HepG2 (cell line): ENCODE measurements around the gene DPYSL3. TPM values are rescaled to one million over a fixed set of nuclear protein-coding genes. Genes with fewer than 3 reads are reported as not detected.

Experiments
- ATAC-seq: fragments of 200-7000 bp; cut with Tn5 transposase; 3 replicates; pipeline ENCODE4 v1.9.1; 2020; ENCODE audit warnings: mild to moderate bottlenecking, moderate library complexity
- BruUV-seq: library from RNA; stranded (reverse); fragments of 400-500 nt; replicated peaks from 2 replicates; lab custom pipeline; 2021; lab: Mats Ljungman, UMichigan
- CTCF ChIA-PET: fragments of 300-600 bp; formaldehyde crosslinking; extraction: SDS; loops from one replicate; lab custom pipeline; 2021; ENCODE audit warnings: low total read pairs, inconsistent platforms, low intra/inter-chr PET ratio; lab: Yijun Ruan, JAX
- POLR2A ChIA-PET: fragments of 350-600 bp; sonication (Branson Sonifier 250); formaldehyde crosslinking; loops from one replicate; lab custom pipeline; 2020; ENCODE audit warnings: antibody characterized with exemption, inconsistent platforms; lab: Yijun Ruan, JAX
- DNase-seq: peaks from one replicate; pipeline ENCODE4 v3.0.0-alpha.2; 2015; ENCODE audit warnings: low spot score
- FAIRE-seq: peaks from 3 replicates; lab custom pipeline; 2011; peaks lifted over from hg19 to GRCh38; lab: Jason Lieb, UNC
- H2AFZ ChIP-seq: one replicate; pipeline ENCODE4 v1.6.1; 2011; ENCODE audit warnings: low read length, inconsistent platforms
- H3K27ac ChIP-seq: fragments of 300-600 bp; 3 replicates; pipeline ENCODE4 v1.8.0; 2011; ENCODE audit warnings: mixed run types, mild to moderate bottlenecking, mixed read lengths, low read length, inconsistent platforms; ENCODE audit not compliant: insufficient read depth; ENCODE audit errors: extremely low read length
- H3K27me3 ChIP-seq, 2 experiments: fragments of 200-600 bp in 1 of 2; 2 replicates in 1 of 2; 3 replicates in 1 of 2; pipeline versions ENCODE4 v1.6.0 to v1.8.0; 2011; ENCODE audit warnings: low read length in 2 of 2, mild to moderate bottlenecking in 2 of 2, moderate library complexity in 2 of 2, inconsistent platforms in 1 of 2; ENCODE audit not compliant: insufficient read depth in 2 of 2, control insufficient read depth in 1 of 2
- H3K36me3 ChIP-seq, 2 experiments: fragments of 200-600 bp in 1 of 2; replicated peaks in 1 of 2; 2 replicates in 1 of 2; 3 replicates in 1 of 2; pipeline versions ENCODE4 v1.5.1 to v1.8.0; 2011; ENCODE audit warnings: low read length in 2 of 2, inconsistent platforms in 1 of 2; ENCODE audit not compliant: insufficient read depth in 2 of 2, control insufficient read depth in 1 of 2
- H3K4me1 ChIP-seq: 2 replicates; pipeline ENCODE4 v1.5.1; 2012; ENCODE audit warnings: low read length, inconsistent platforms; ENCODE audit not compliant: insufficient read depth
- H3K4me2 ChIP-seq: 2 replicates; pipeline ENCODE4 v1.6.0; 2011; ENCODE audit warnings: low read depth, low read length, inconsistent platforms
- H3K4me3 ChIP-seq, 3 experiments: fragments of 200-600 bp in 1 of 3; sonication (generic), shearing (Covaris generic) in 1 of 3; replicated peaks in 1 of 3; 2 replicates each; pipeline ENCODE4 v1.5.1; 2011 to 2016; ENCODE audit warnings: low read length in 3 of 3, inconsistent platforms in 2 of 3, low read depth in 2 of 3, mild to moderate bottlenecking in 2 of 3, control low read depth in 1 of 3, mixed read lengths in 1 of 3; ENCODE audit not compliant: insufficient read depth in 1 of 3
- H3K79me2 ChIP-seq: one replicate; pipeline ENCODE4 v1.6.1; 2011; ENCODE audit warnings: low read length, inconsistent platforms; ENCODE audit not compliant: insufficient read depth
- H3K9ac ChIP-seq: 2 replicates; pipeline ENCODE4 v1.6.0; 2011; ENCODE audit warnings: mild to moderate bottlenecking, low read depth, low read length, inconsistent platforms; ENCODE audit not compliant: insufficient read depth
- H3K9me3 ChIP-seq: 2 replicates; pipeline ENCODE4 v1.5.1; 2012; ENCODE audit warnings: mild to moderate bottlenecking, low read length
- H4K20me1 ChIP-seq: 2 replicates; pipeline ENCODE4 v1.6.0; 2011; ENCODE audit warnings: inconsistent platforms, mild to moderate bottlenecking, low read length, moderate library complexity; ENCODE audit not compliant: insufficient read depth
- HNRNPH1 ChIP-seq: fragments of 200-400 bp; formaldehyde crosslinking; optimal IDR thresholded peaks from 2 replicates; pipeline ENCODE3; 2017; ENCODE audit warnings: mild to moderate bottlenecking, low read depth, low read length
- HOXA5 ChIP-seq: sonication (generic); formaldehyde crosslinking; IDR thresholded peaks from 2 replicates; pipeline ENCODE4 v1.4.0; 2020; ENCODE audit warnings: missing genetic modification reagents
- PHF21A ChIP-seq: sonication (generic); formaldehyde crosslinking; IDR thresholded peaks from 2 replicates; pipeline ENCODE4 v1.5.0; 2020; ENCODE audit warnings: mild to moderate bottlenecking, missing genetic modification reagents
- SMC3 ChIP-seq: IDR thresholded peaks from 2 replicates; pipeline ENCODE4 v1.6.1; 2011; ENCODE audit warnings: low read length, improper control_type of control experiment
- SOX13 ChIP-seq, 3 experiments: fragments of 450-650 bp in 1 of 3; sonication (generic) in 1 of 3; formaldehyde crosslinking in 1 of 3; IDR thresholded peaks in 2 of 3; conservative IDR thresholded peaks in 1 of 3; 2 replicates each; pipeline versions ENCODE4 v1.5.0 to v1.6.1; 2016 to 2020; ENCODE audit warnings: antibody characterized with exemption in 1 of 3, mild to moderate bottlenecking in 1 of 3, missing compliant biosample characterization in 1 of 3, missing genetic modification reagents in 1 of 3, moderate library complexity in 1 of 3
- SSRP1 ChIP-seq: IDR thresholded peaks from 2 replicates; pipeline ENCODE4 v1.6.1; 2016; ENCODE audit warnings: control low read depth
- ZFP36L1 ChIP-seq: sonication (generic); formaldehyde crosslinking; IDR thresholded peaks from 2 replicates; pipeline ENCODE4 v1.8.0; 2022; ENCODE audit warnings: mild to moderate bottlenecking, missing genetic modification reagents, moderate library complexity
- ZFP62 ChIP-seq: sonication (generic); formaldehyde crosslinking; IDR thresholded peaks from 2 replicates; pipeline ENCODE4 v1.4.0; 2020; ENCODE audit warnings: missing genetic modification reagents
- ZNF180 ChIP-seq: sonication (generic); formaldehyde crosslinking; IDR thresholded peaks from 2 replicates; pipeline ENCODE4 v1.4.0; 2020; ENCODE audit warnings: low read depth, missing genetic modification reagents, borderline replicate concordance
- WGBS: methylation state at CpG from one replicate; pipeline ENCODE4 v1.1.6; 2017; ENCODE audit warnings: low lambda C conversion rate; 5-methylcytosine and 5-hydroxymethylcytosine counted together
- in situ Hi-C: cut with HindIII; loops from 2 replicates; pipeline ENCODE4 v1.10.0; 2017; ENCODE audit warnings: low pct_unique_long_range_greater_than_20kb; ENCODE audit not compliant: extremely low pct_ligation_motif_present
- intact Hi-C: fragments of 100-400 bp; cut with micrococcal nuclease; formaldehyde crosslinking; loops from one replicate; pipeline ENCODE4 v1.10.0; 2022; ENCODE audit not compliant: unreplicated experiment
- polyA plus RNA-seq, 8 experiments: library from polyadenylated mRNA; depleted of rRNA in 3 of 8; stranded (reverse) in 7 of 8; unstranded in 1 of 8; fragments of >200 nt; fragmentation: Illumina TruSeq in 4 of 8; extraction: Trizol in 4 of 8; gene quantifications; 2 replicates each; pipeline versions ENCODE4 v1.2.1 to v1.2.3, GENCODE V29; 2011 to 2016; ENCODE audit warnings: low read depth in 4 of 8, missing spikeins in 1 of 8, mixed read lengths in 1 of 8; ENCODE audit not compliant: insufficient read depth in 1 of 8
- total RNA-seq, 5 experiments: library from RNA; depleted of rRNA; stranded (reverse); fragments of >200 nt; fragmentation: Illumina TruSeq; extraction: Trizol; gene quantifications; 2 replicates each; pipeline ENCODE4 v1.2.3, GENCODE V29; 2016; ENCODE audit warnings: low read depth in 1 of 5
- TF ChIP-seq, protein P1 (sequence below): sonication (generic); formaldehyde crosslinking; IDR thresholded peaks from 2 replicates; pipeline ENCODE4 v1.4.0; 2020; ENCODE audit warnings: mild to moderate bottlenecking, missing genetic modification reagents
- TF ChIP-seq, protein P2 (sequence below), 2 experiments: sonication (generic) in 1 of 2; formaldehyde crosslinking in 1 of 2; IDR thresholded peaks; 2 replicates each; pipeline versions ENCODE4 v1.4.0 to v1.6.1; 2018 to 2020; ENCODE audit warnings: missing genetic modification reagents in 2 of 2, borderline replicate concordance in 1 of 2, low read depth in 1 of 2, mild to moderate bottlenecking in 1 of 2, missing biosample characterization in 1 of 2
- TF ChIP-seq, protein P3 (sequence below): IDR thresholded peaks from 2 replicates; pipeline ENCODE4 v1.6.1; 2016; ENCODE audit warnings: missing compliant biosample characterization, missing genetic modification reagents, borderline replicate concordance

DPYSL3 gene
- total and polyA plus RNA-seq, 2 of the 13 experiments (the other 11 are each of a cell fraction or from before 2014, with no cell fraction given): 0.08 to 0.15 TPM

DNA sequence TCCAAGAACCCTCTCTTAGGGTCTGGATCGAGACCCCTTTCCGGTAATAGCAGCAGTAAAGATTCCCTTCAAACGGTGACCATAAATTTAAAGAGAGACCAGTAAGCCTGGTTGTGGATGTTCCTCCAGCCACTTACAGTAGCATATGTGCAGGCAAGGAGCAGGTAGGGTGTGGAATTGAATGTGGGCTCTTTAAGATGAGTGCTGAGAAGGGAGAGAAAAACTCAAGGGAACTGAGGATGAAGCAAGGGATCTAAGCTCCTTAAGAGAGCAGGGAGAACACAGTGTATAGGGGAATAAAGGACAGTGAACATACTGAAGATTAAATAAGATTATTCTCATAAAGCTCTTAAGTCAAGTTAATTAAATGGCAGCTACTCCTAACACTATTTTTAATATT lies 51.3 kb downstream of the DPYSL3 start:
- Histone ChIP-seq H3K9ac (no peak overlapping the region), H2AFZ (no peak overlapping the region), H3K27ac (no peak overlapping the region), H3K27me3 (peaks cover 1 to 12% of the 10 kb centered on the region in 2 experiments; a peak in 4 of 5 replicates), H3K36me3 (no peaks in the 10 kb centered on the region), H3K4me2 (no peak overlapping the region), H3K4me1 (0 out of 2 replicates have a peak, but pooled peaks cover 4% of the 10 kb centered on the region), H3K79me2 (no peaks in the 10 kb centered on the region), H3K9me3 (no peaks in the 10 kb centered on the region), H3K4me3 (no peak overlapping the region), H4K20me1 (no peaks in the 10 kb centered on the region)
- ATAC-seq (no peak), DNase-seq (no peak), FAIRE-seq (no peak)
- intact Hi-C loops: no loop called here
- no peak for TF ChIP-seq ZFP62
- TF ChIP-seq SOX13 (IDR thresholded peaks at IDR 0.05): no peak
- no peak for TF ChIP-seq SOX13 (CRISPR knock-in tag; conservative IDR thresholded peaks at IDR 0.05 in 1 of 2, IDR thresholded peaks at IDR 0.05 in 1 of 2)
- TF ChIP-seq ZFP36L1: no peak
- TF ChIP-seq, protein P1, sequence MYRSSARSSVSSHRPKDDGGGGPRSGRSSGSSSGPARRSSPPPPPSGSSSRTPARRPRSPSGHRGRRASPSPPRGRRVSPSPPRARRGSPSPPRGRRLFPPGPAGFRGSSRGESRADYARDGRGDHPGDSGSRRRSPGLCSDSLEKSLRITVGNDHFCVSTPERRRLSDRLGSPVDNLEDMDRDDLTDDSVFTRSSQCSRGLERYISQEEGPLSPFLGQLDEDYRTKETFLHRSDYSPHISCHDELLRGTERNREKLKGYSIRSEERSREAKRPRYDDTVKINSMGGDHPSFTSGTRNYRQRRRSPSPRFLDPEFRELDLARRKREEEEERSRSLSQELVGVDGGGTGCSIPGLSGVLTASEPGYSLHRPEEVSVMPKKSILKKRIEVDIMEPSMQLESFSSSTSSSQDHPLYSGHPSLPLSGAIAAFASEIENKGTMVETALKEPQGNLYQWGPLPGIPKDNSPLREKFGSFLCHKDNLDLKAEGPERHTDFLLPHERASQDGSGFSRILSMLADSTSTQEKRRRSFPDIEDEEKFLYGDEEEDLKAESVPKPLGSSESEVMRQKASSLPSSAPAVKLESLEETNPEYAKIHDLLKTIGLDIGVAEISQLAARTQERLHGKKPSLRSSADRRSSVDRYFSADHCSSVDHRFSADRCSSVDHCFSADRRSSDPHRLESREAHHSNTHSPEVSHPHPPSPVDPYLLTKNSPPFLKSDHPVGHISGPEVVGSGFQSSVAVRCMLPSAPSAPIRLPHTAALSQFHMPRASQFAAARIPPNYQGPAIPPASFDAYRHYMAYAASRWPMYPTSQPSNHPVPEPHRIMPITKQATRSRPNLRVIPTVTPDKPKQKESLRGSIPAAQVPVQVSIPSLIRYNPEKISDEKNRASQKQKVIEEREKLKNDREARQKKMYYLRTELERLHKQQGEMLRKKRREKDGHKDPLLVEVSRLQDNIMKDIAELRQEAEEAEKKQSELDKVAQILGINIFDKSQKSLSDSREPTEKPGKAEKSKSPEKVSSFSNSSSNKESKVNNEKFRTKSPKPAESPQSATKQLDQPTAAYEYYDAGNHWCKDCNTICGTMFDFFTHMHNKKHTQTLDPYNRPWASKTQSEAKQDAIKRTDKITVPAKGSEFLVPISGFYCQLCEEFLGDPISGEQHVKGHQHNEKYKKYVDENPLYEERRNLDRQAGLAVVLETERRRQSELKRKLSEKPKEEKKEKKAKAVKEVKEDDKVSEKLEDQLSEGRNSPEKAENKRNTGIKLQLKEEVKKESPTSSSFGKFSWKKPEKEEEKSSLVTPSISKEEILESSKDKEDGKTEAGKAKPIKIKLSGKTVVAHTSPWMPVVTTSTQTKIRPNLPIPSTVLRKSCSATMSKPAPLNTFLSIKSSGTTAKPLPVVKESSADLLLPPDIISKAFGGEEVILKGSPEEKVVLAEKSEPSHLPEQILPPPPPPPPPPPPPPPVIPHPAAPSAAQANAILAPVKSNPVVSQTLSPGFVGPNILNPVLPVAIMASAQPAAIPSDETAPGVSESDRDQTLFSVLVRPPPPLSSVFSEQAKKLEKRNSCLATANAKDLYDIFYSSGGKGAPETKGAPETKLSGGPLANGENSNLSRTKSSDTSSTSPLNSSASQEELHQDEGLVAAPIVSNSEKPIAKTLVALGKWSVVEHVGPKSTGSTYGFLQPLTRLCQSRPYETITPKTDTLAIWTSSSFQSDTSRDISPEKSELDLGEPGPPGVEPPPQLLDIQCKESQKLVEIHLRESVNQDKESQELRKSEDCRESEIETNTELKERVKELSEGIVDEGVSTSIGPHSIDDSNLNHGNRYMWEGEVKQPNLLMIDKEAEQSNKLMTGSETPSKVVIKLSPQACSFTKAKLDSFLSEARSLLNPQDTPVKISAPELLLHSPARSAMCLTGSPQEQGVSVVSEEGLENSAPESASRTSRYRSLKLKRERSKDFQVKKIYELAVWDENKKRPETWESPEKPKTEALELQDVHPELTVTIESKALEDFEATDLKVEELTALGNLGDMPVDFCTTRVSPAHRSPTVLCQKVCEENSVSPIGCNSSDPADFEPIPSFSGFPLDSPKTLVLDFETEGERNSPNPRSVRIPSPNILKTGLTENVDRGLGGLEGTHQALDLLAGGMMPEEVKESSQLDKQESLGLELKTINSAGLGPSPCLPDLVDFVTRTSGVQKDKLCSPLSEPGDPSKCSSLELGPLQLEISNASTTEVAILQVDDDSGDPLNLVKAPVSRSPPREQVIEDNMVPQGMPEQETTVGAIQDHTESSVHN (CRISPR knock-in tag): no peak
- TF ChIP-seq PHF21A (CRISPR knock-in tag): no peak
- TF ChIP-seq, protein P2, sequence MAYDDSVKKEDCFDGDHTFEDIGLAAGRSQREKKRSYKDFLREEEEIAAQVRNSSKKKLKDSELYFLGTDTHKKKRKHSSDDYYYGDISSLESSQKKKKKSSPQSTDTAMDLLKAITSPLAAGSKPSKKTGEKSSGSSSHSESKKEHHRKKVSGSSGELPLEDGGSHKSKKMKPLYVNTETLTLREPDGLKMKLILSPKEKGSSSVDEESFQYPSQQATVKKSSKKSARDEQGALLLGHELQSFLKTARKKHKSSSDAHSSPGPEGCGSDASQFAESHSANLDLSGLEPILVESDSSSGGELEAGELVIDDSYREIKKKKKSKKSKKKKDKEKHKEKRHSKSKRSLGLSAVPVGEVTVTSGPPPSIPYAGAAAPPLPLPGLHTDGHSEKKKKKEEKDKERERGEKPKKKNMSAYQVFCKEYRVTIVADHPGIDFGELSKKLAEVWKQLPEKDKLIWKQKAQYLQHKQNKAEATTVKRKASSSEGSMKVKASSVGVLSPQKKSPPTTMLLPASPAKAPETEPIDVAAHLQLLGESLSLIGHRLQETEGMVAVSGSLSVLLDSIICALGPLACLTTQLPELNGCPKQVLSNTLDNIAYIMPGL (CRISPR knock-in tag; IDR thresholded peaks at IDR 0.05; ENCODE audit: borderline replicate concordance in 1 of 2, low read depth in 1 of 2): no peak
- no peak for TF ChIP-seq HOXA5
- no peak for TF ChIP-seq SMC3
- TF ChIP-seq ZNF180 (CRISPR knock-in tag): no peak
- no peak for TF ChIP-seq SSRP1 (CRISPR knock-in tag)
- TF ChIP-seq, protein P3, sequence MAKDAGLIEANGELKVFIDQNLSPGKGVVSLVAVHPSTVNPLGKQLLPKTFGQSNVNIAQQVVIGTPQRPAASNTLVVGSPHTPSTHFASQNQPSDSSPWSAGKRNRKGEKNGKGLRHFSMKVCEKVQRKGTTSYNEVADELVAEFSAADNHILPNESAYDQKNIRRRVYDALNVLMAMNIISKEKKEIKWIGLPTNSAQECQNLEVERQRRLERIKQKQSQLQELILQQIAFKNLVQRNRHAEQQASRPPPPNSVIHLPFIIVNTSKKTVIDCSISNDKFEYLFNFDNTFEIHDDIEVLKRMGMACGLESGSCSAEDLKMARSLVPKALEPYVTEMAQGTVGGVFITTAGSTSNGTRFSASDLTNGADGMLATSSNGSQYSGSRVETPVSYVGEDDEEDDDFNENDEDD (CRISPR knock-in tag): no peak
- TF ChIP-seq HNRNPH1: no peak
- BruUV-seq: no TSS peak
- 44% methylated on average over 3 of the region's 3 CpGs for WGBS
- POLR2A ChIA-PET: no interaction called here
- in situ Hi-C loops: no loop called here
- CTCF ChIA-PET: no interaction called here
